Measurements from ENCODE around the gene MCM9. TPM values are rescaled to one million over a fixed set of nuclear protein-coding genes. Genes with fewer than 3 reads are reported as not detected.

The MCM9 gene
- total RNA-seq, 1 donor from 2014 or later, result 15.6 TPM

DNA sequence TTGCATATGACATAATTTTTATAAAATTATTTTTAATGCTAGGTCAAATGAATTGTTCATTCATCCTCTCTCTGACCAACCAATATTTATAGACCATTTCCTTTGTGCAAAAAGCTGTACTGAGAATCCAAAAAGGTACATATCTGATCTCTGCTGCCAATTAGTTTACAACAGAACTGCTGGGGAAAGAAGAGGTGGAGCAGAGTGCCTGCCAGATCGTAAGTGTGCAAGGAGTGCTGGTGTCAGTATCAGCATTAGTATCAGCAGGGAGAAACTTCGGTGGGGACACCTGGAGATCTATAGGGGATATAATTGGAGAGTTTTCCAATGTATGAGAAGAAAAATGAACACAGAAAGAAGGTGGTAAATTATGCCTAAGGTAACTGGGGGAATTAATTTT is 104.3 kb downstream of the MCM9 start:
- DNase-seq (ENCODE audit: extremely low spot score, unreplicated experiment), result no peak
- TF ChIP-seq, protein P1, sequence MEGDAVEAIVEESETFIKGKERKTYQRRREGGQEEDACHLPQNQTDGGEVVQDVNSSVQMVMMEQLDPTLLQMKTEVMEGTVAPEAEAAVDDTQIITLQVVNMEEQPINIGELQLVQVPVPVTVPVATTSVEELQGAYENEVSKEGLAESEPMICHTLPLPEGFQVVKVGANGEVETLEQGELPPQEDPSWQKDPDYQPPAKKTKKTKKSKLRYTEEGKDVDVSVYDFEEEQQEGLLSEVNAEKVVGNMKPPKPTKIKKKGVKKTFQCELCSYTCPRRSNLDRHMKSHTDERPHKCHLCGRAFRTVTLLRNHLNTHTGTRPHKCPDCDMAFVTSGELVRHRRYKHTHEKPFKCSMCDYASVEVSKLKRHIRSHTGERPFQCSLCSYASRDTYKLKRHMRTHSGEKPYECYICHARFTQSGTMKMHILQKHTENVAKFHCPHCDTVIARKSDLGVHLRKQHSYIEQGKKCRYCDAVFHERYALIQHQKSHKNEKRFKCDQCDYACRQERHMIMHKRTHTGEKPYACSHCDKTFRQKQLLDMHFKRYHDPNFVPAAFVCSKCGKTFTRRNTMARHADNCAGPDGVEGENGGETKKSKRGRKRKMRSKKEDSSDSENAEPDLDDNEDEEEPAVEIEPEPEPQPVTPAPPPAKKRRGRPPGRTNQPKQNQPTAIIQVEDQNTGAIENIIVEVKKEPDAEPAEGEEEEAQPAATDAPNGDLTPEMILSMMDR (IDR thresholded peaks at IDR 0.05), result no peak
- no peak overlapping the region for H3K27ac Mint-ChIP-seq (ENCODE audit: unreplicated experiment)
- H3K27me3 Mint-ChIP-seq (ENCODE audit: unreplicated experiment), result no peaks in the 10 kb centered on the region
- peaks cover 16% of the 10 kb centered on the region for H3K36me3 Mint-ChIP-seq (ENCODE audit: unreplicated experiment)
- H3K4me1 Mint-ChIP-seq (ENCODE audit: unreplicated experiment), result no peaks in the 10 kb centered on the region
- no peak overlapping the region for H3K4me3 Mint-ChIP-seq (ENCODE audit: unreplicated experiment)
- H3K9me3 Mint-ChIP-seq (ENCODE audit: unreplicated experiment), result peaks cover 4% of the 10 kb centered on the region

DNA sequence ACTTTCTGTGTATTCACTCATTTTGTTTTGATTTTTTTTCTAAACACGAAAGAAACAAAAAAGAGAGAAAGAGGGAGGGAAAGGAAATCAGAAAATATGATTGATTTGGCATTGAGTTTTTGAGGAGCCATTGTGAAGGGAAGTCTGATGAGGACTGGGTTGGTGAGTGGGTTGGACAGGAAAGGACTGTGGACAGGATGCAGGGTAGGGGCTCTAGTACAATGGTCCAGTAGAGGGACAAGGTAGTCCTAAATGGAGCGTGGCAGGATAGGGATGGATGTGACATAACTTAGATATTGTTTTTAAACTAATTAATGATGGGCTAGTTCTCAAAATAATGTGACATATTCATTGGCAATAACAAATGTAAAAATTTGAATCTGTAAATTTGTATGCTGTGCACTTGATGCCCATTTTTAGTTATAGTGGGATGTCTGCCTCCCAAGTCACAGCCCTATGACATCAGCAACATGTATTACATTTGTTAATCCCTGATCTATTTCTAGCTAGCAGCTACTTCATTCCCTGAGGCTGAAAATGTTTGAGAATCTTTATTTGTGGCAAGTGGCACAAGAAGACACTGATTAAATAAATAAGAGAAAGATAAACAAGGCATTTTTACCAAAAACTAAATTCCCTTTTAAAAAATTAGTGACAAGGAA is 105.0 kb downstream of the MCM9 start:
- no peak overlapping the region for H3K27ac Mint-ChIP-seq (ENCODE audit: unreplicated experiment)
- DNase-seq (ENCODE audit: extremely low spot score, unreplicated experiment), result no peak
- TF ChIP-seq, protein P1 (IDR thresholded peaks at IDR 0.05), result no peak
- no peaks in the 10 kb centered on the region for H3K27me3 Mint-ChIP-seq (ENCODE audit: unreplicated experiment)
- no peak overlapping the region for H3K4me3 Mint-ChIP-seq (ENCODE audit: unreplicated experiment)
- H3K9me3 Mint-ChIP-seq (ENCODE audit: unreplicated experiment), result peaks cover 4% of the 10 kb centered on the region
- no peaks in the 10 kb centered on the region for H3K4me1 Mint-ChIP-seq (ENCODE audit: unreplicated experiment)
- H3K36me3 Mint-ChIP-seq (ENCODE audit: unreplicated experiment), result peaks cover 22% of the 10 kb centered on the region

DNA sequence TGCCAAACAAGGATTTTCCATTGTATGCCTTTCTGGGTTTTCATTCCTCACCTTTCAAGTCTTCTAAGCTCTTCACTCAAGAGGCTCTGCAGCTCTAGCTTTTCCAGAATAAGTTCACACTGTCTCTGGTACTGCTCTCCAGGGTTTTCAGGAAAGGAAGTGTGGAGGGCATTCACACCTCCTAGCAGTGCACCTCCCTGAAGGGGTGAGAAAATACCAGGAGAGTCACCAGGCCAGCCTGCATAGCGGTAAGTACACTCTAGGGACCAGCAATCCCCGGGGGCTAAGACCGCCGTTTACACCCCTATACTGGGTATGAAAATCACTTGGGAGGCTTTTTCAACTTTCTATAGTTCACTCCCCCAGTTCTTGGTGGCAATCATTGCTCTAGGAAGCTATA is 108.9 kb downstream of the MCM9 start:
- no peaks in the 10 kb centered on the region for H3K9me3 Mint-ChIP-seq (ENCODE audit: unreplicated experiment)
- H3K27ac Mint-ChIP-seq (ENCODE audit: unreplicated experiment), result no peak overlapping the region

DNA sequence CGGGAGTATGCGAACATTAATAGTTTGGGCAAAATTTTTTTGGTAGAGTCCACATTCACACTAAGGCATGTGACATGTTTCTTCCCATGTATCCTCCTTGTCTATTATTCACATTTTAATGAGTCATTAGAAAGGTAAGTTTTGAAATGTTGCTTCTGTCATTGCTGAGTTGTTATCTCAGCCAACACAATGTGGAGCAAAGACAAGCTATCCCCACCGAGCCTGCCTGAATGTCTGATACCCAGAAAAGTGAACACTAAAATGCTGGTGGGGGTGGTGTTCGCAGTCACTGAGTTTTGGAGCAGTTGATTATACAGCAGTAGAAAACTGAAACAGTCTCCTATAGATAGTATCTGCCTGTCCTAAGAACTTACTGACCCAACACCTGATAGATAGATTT is 109.3 kb downstream of the MCM9 start:
- H3K4me3 Mint-ChIP-seq (ENCODE audit: unreplicated experiment), result no peak overlapping the region
- no peaks in the 10 kb centered on the region for H3K4me1 Mint-ChIP-seq (ENCODE audit: unreplicated experiment)

More for the DNA sequence above, 108.9 kb downstream of the MCM9 start:
- Mint-ChIP-seq H3K4me3 (ENCODE audit: unreplicated experiment) (no peak overlapping the region), H3K36me3 (ENCODE audit: unreplicated experiment) (peaks cover 44% of the 10 kb centered on the region), H3K4me1 (ENCODE audit: unreplicated experiment) (no peaks in the 10 kb centered on the region), H3K27me3 (ENCODE audit: unreplicated experiment) (no peaks in the 10 kb centered on the region)
- TF ChIP-seq, protein P1 (IDR thresholded peaks at IDR 0.05), result no peak
- DNase-seq (ENCODE audit: extremely low spot score, unreplicated experiment), result no peak

DNA sequence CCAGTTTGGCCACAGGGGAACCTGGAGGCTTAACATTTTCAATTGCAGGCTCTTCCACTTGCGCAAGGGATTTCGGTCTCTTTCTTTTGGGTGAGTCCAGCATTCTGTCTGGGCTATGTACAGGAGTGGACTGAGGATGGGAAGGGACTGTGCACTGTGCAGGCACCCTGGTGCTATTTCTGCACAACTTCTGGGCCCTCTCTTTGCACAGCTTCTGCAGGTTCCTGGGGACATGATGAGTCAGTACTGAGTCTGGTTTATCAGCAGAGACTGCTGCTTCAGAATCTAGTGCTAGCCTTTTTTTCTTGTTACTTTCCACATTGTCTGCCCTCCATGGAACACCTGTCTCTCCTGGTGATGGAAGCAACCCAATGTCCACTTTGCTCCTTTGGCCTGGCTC is 119.5 kb downstream of the MCM9 start:
- no peak overlapping the region for H3K27ac Mint-ChIP-seq (ENCODE audit: unreplicated experiment)
- DNase-seq (ENCODE audit: extremely low spot score, unreplicated experiment), result no peak
- no peaks in the 10 kb centered on the region for H3K27me3 Mint-ChIP-seq (ENCODE audit: unreplicated experiment)
- H3K9me3 Mint-ChIP-seq (ENCODE audit: unreplicated experiment), result peaks cover 12% of the 10 kb centered on the region
- peaks cover 2% of the 10 kb centered on the region for H3K4me1 Mint-ChIP-seq (ENCODE audit: unreplicated experiment)
- no peak overlapping the region for H3K4me3 Mint-ChIP-seq (ENCODE audit: unreplicated experiment)
- TF ChIP-seq, protein P1 (IDR thresholded peaks at IDR 0.05), result no peak
- peaks cover 32% of the 10 kb centered on the region for H3K36me3 Mint-ChIP-seq (ENCODE audit: unreplicated experiment)

More for the DNA sequence above, 109.3 kb downstream of the MCM9 start:
- H3K27ac Mint-ChIP-seq (ENCODE audit: unreplicated experiment), result no peak overlapping the region
- peaks cover 47% of the 10 kb centered on the region for H3K36me3 Mint-ChIP-seq (ENCODE audit: unreplicated experiment)
- H3K27me3 Mint-ChIP-seq (ENCODE audit: unreplicated experiment), result no peaks in the 10 kb centered on the region
- no peaks in the 10 kb centered on the region for H3K9me3 Mint-ChIP-seq (ENCODE audit: unreplicated experiment)
- DNase-seq (ENCODE audit: extremely low spot score, unreplicated experiment), result no peak
- TF ChIP-seq, protein P1 (IDR thresholded peaks at IDR 0.05), result no peak
